Measurements from ENCODE around the gene TAS2R4.
"Not testable (repeated sequence)": the region's sequence is repeated elsewhere in the genome, so short reads cannot be mapped to it uniquely, and the experiment has no call there.

The TAS2R4 gene

GRCh38 chr7:141776374-141776773 is at the start of gene TAS2R4:
Gene TAS2R4, plus strand, starts transcription at chr7:141776674. Its CDS starts 1,815 bp downstream, at chr7:141778489.
- Mint-ChIP-seq H3K36me3 (peaks cover 51 to 60% of the 10 kb centered on the region in 2 donors), H3K27ac (no peak within 1 kb of the TSS), H3K9me3 (peaks cover 0 to 4% of the 10 kb centered on the region in 2 donors), H3K27me3 (no peaks in the 10 kb centered on the region), H3K4me1 (peaks cover 0 to 6% of the 10 kb centered on the region in 2 donors), H3K4me3 (no peak within 1 kb of the TSS)
- ATAC-seq (replicated peaks) (no peak), DNase-seq (no peak)

- Mint-ChIP-seq H3K9me3 (no peaks in the 10 kb centered on the region), H3K36me3 (no peaks in the 10 kb centered on the region), H3K27me3 (no peaks in the 10 kb centered on the region), H3K27ac (no peak overlapping the region), H3K4me3 (no peak overlapping the region), H3K4me1 (no peaks in the 10 kb centered on the region)
- no peak for ATAC-seq (replicated peaks)
- no peak for DNase-seq
Observed at GRCh38 chr7:141729020-141729419, 47.5 kb upstream of the TAS2R4 start.

GRCh38 chr7:141731476-141732149 is 44.9 kb upstream of the TAS2R4 start:
- Mint-ChIP-seq H3K27me3 (no peaks in the 10 kb centered on the region), H3K4me3 (peak overlapping the region in 1 of 2 donors; percentile 3), H3K36me3 (no peaks in the 10 kb centered on the region), H3K9me3 (no peaks in the 10 kb centered on the region), H3K4me1 (no peaks in the 10 kb centered on the region), H3K27ac (no peak overlapping the region)
- ATAC-seq (replicated peaks) (no peak), DNase-seq (no peak)

GRCh38 chr7:141737118-141737835 is 39.2 kb upstream of the TAS2R4 start:
- peaks cover 15 to 23% of the 10 kb centered on the region in 2 donors for H3K36me3 Mint-ChIP-seq
- no peaks in the 10 kb centered on the region for H3K9me3 Mint-ChIP-seq
- no peaks in the 10 kb centered on the region for H3K27me3 Mint-ChIP-seq
- peaks cover 12 to 19% of the 10 kb centered on the region in 2 donors for H3K4me1 Mint-ChIP-seq
- ATAC-seq (replicated peaks) (no peak), DNase-seq (no peak)
- peak overlapping the region; percentile 96 to 98 for H3K4me3 Mint-ChIP-seq
- H3K27ac Mint-ChIP-seq: peak overlapping the region; percentile 98

GRCh38 chr7:141737836-141738591 is 38.5 kb upstream of the TAS2R4 start, which contains the start of gene SSBP1:
Gene SSBP1, plus strand, starts transcription at chr7:141738358. Its CDS starts 809 bp downstream, at chr7:141739167.
- Mint-ChIP-seq H3K27ac (peak within 1 kb of the TSS; percentile 98), H3K36me3 (peaks cover 21 to 30% of the 10 kb centered on the region in 2 donors), H3K27me3 (no peaks in the 10 kb centered on the region), H3K9me3 (no peaks in the 10 kb centered on the region), H3K4me3 (peak within 1 kb of the TSS; percentile 96 to 98), H3K4me1 (peaks cover 15 to 25% of the 10 kb centered on the region in 2 donors)
- peak; percentile 92 for DNase-seq
- peak; percentile 88 to 90 for ATAC-seq (replicated peaks)

- no peaks in the 10 kb centered on the region for H3K9me3 Mint-ChIP-seq
- no peaks in the 10 kb centered on the region for H3K27me3 Mint-ChIP-seq
- H3K4me3 Mint-ChIP-seq: peak overlapping the region; percentile 96 to 98
- H3K36me3 Mint-ChIP-seq: peaks cover 26 to 36% of the 10 kb centered on the region in 2 donors
- DNase-seq (no peak), ATAC-seq (replicated peaks) (no peak)
- H3K27ac Mint-ChIP-seq: peak overlapping the region; percentile 98
- H3K4me1 Mint-ChIP-seq: peaks cover 15 to 31% of the 10 kb centered on the region in 2 donors
Observed at GRCh38 chr7:141738592-141739013, 37.9 kb upstream of the TAS2R4 start.

- Mint-ChIP-seq H3K27me3 (no peaks in the 10 kb centered on the region), H3K36me3 (peaks cover 29 to 42% of the 10 kb centered on the region in 2 donors), H3K4me1 (peaks cover 17 to 37% of the 10 kb centered on the region in 2 donors), H3K27ac (peak overlapping the region; percentile 81), H3K4me3 (peak overlapping the region; percentile 96 to 98), H3K9me3 (no peaks in the 10 kb centered on the region)
- no peak for DNase-seq
- no peak for ATAC-seq (replicated peaks)
Observed at GRCh38 chr7:141739250-141739649, 37.2 kb upstream of the TAS2R4 start.

- DNase-seq (no peak), ATAC-seq (replicated peaks) (no peak)
- Mint-ChIP-seq H3K36me3 (peaks cover 31 to 54% of the 10 kb centered on the region in 2 donors), H3K9me3 (no peaks in the 10 kb centered on the region), H3K4me1 (peaks cover 17 to 38% of the 10 kb centered on the region in 2 donors), H3K27me3 (no peaks in the 10 kb centered on the region), H3K27ac (no peak overlapping the region), H3K4me3 (no peak overlapping the region)
Observed at GRCh38 chr7:141742229-141742628, 34.2 kb upstream of the TAS2R4 start.

GRCh38 chr7:141744131-141744530 is 32.3 kb upstream of the TAS2R4 start:
- ATAC-seq (replicated peaks) (no peak), DNase-seq (no peak)
- no peaks in the 10 kb centered on the region for H3K9me3 Mint-ChIP-seq
- H3K36me3 Mint-ChIP-seq: peaks cover 28 to 53% of the 10 kb centered on the region in 2 donors
- peaks cover 15 to 33% of the 10 kb centered on the region in 2 donors for H3K4me1 Mint-ChIP-seq
- H3K27me3 Mint-ChIP-seq: no peaks in the 10 kb centered on the region
- no peak overlapping the region for H3K4me3 Mint-ChIP-seq
- H3K27ac Mint-ChIP-seq: no peak overlapping the region

GRCh38 chr7:141748396-141748795 is 28.1 kb upstream of the TAS2R4 start:
- Mint-ChIP-seq H3K36me3 (peaks cover 45 to 63% of the 10 kb centered on the region in 2 donors), H3K27me3 (no peaks in the 10 kb centered on the region), H3K4me3 (no peak overlapping the region), H3K27ac (no peak overlapping the region), H3K9me3 (peaks cover 4 to 7% of the 10 kb centered on the region in 2 donors), H3K4me1 (peaks cover 1 to 10% of the 10 kb centered on the region in 2 donors)
- no peak for DNase-seq
- ATAC-seq (replicated peaks): no peak

- not testable (repeated sequence) for DNase-seq; H3K27me3 Mint-ChIP-seq; H3K4me3 Mint-ChIP-seq; H3K4me1 Mint-ChIP-seq; H3K27ac Mint-ChIP-seq; ATAC-seq (replicated peaks); H3K9me3 Mint-ChIP-seq
- H3K36me3 Mint-ChIP-seq: peaks cover 63 to 76% of the 10 kb centered on the region in 2 donors
Observed at GRCh38 chr7:141751904-141752303, 24.6 kb upstream of the TAS2R4 start.

GRCh38 chr7:141752634-141753033 is 23.8 kb upstream of the TAS2R4 start:
- no peak for ATAC-seq (replicated peaks)
- no peaks in the 10 kb centered on the region for H3K27me3 Mint-ChIP-seq
- peaks cover 4 to 7% of the 10 kb centered on the region in 2 donors for H3K9me3 Mint-ChIP-seq
- peaks cover 66 to 83% of the 10 kb centered on the region in 2 donors for H3K36me3 Mint-ChIP-seq
- H3K27ac Mint-ChIP-seq: no peak overlapping the region
- H3K4me1 Mint-ChIP-seq: peaks cover 2 to 6% of the 10 kb centered on the region in 2 donors
- no peak overlapping the region for H3K4me3 Mint-ChIP-seq
- no peak for DNase-seq

- ATAC-seq (replicated peaks): no peak
- Mint-ChIP-seq H3K9me3 (peaks cover 4 to 7% of the 10 kb centered on the region in 2 donors), H3K27ac (no peak overlapping the region), H3K36me3 (peaks cover 77 to 93% of the 10 kb centered on the region in 2 donors), H3K4me1 (peaks cover 2 to 6% of the 10 kb centered on the region in 2 donors), H3K4me3 (no peak overlapping the region), H3K27me3 (no peaks in the 10 kb centered on the region)
- DNase-seq: no peak
Observed at GRCh38 chr7:141754939-141755338, 21.5 kb upstream of the TAS2R4 start.

- H3K9me3 Mint-ChIP-seq: no peaks in the 10 kb centered on the region
- H3K27me3 Mint-ChIP-seq: no peaks in the 10 kb centered on the region
- ATAC-seq (replicated peaks) (no peak), DNase-seq (no peak)
- H3K27ac Mint-ChIP-seq: no peak within 1 kb of the TSS
- peaks cover 61 to 69% of the 10 kb centered on the region in 2 donors for H3K36me3 Mint-ChIP-seq
- no peaks in the 10 kb centered on the region for H3K4me1 Mint-ChIP-seq
- H3K4me3 Mint-ChIP-seq: no peak within 1 kb of the TSS
Observed at GRCh38 chr7:141763797-141764196, 12.7 kb upstream of the TAS2R4 start, which contains the start of gene TAS2R3. Gene TAS2R3, plus strand, starts transcription at chr7:141764097. Its CDS starts 62 bp downstream, at chr7:141764159.
